H1 (cell line): Measurements from ENCODE around the gene HKDC1. TPM values are rescaled to one million over a fixed set of nuclear protein-coding genes. Genes with fewer than 3 reads are reported as not detected.

Experiments used
- CTCF ChIA-PET: fragments of 300-600 bp; sonication (Branson Sonifier 250); formaldehyde crosslinking; loops from one replicate; lab custom pipeline; 2021; ENCODE audit not compliant: partially characterized antibody; lab: Charles Lee
- POLR2A ChIA-PET: fragments of 300-600 bp; sonication (Branson Sonifier 250); formaldehyde crosslinking; loops from one replicate; lab custom pipeline; 2021; ENCODE audit warnings: inconsistent platforms; ENCODE audit not compliant: partially characterized antibody; lab: Charles Lee
- DNase-seq, 2 experiments: peaks; one replicate each; pipeline versions ENCODE4 v3.0.0 to v3.0.0-alpha.2; 2010 to 2022; ENCODE audit warnings: low spot score in 2 of 2, low read depth in 1 of 2, mixed read lengths in 1 of 2
- FAIRE-seq: peaks from 2 replicates; lab custom pipeline; 2011; peaks lifted over from hg19 to GRCh38; lab: Jason Lieb, UNC
- H2AFZ ChIP-seq: 2 replicates; pipeline ENCODE4 v1.8.1; 2012; ENCODE audit warnings: low read length, inconsistent platforms
- H2AK5ac ChIP-seq: 2 replicates; pipeline ENCODE4 v1.6.1; 2013; ENCODE audit warnings: low read depth, low read length
- H2BK120ac ChIP-seq: replicated peaks from 2 replicates; pipeline ENCODE3; 2013; ENCODE audit warnings: low read depth, low read length, inconsistent platforms
- H2BK12ac ChIP-seq: 2 replicates; pipeline ENCODE4 v1.6.1; 2013; ENCODE audit warnings: low read depth, low read length
- H2BK15ac ChIP-seq: 2 replicates; pipeline ENCODE4 v1.6.1; 2013; ENCODE audit warnings: low read length
- H2BK20ac ChIP-seq: 2 replicates; pipeline ENCODE4 v1.6.1; 2013; ENCODE audit warnings: low read length
- H2BK5ac ChIP-seq: 2 replicates; pipeline ENCODE4 v1.6.1; 2013; ENCODE audit warnings: low read depth, low read length
- H3K14ac ChIP-seq: 2 replicates; pipeline ENCODE4 v1.6.1; 2013; ENCODE audit warnings: inconsistent platforms; ENCODE audit not compliant: insufficient read length
- H3K18ac ChIP-seq: 2 replicates; pipeline ENCODE4 v1.6.1; 2013; ENCODE audit warnings: low read length; ENCODE audit errors: extremely low read depth
- H3K23ac ChIP-seq: 2 replicates; pipeline ENCODE4 v1.6.1; 2013; ENCODE audit warnings: inconsistent platforms; ENCODE audit not compliant: insufficient read length
- H3K23me2 ChIP-seq: 2 replicates; pipeline ENCODE4 v1.6.1; 2013; ENCODE audit warnings: low read depth, low read length
- H3K27ac ChIP-seq: 2 replicates; pipeline ENCODE4 v1.6.1; 2011; ENCODE audit warnings: low read depth, low read length, inconsistent platforms
- H3K27me3 ChIP-seq, 4 experiments: replicated peaks in 1 of 4; 1 replicate in 1 of 4; 2 replicates in 3 of 4; pipeline versions ENCODE4 v1.6.1 to v1.8.1; 2011 to 2013; ENCODE audit warnings: low read length in 3 of 4, mild to moderate bottlenecking in 3 of 4, inconsistent platforms in 2 of 4, mixed read lengths in 2 of 4, moderate library complexity in 1 of 4; ENCODE audit not compliant: control insufficient read depth in 3 of 4, insufficient read depth in 3 of 4; ENCODE audit errors: extremely low read depth in 1 of 4
- H3K36me3 ChIP-seq, 4 experiments: 2 replicates each; pipeline versions ENCODE4 v1.6.1 to v1.8.1; 2011 to 2013; ENCODE audit warnings: mild to moderate bottlenecking in 4 of 4, low read length in 3 of 4, moderate library complexity in 2 of 4, control low read depth in 1 of 4, inconsistent platforms in 1 of 4; ENCODE audit not compliant: insufficient read depth in 4 of 4, control insufficient read depth in 2 of 4
- H3K4ac ChIP-seq: replicated peaks from 2 replicates; pipeline ENCODE3; 2013; ENCODE audit warnings: low read length, low read depth, mixed read lengths, inconsistent platforms; ENCODE audit not compliant: insufficient read length
- H3K4me1 ChIP-seq, 4 experiments: replicated peaks in 1 of 4; 1 replicate in 1 of 4; 2 replicates in 3 of 4; pipeline versions ENCODE4 v1.6.1 to v1.8.1; 2011 to 2013; ENCODE audit warnings: low read length in 3 of 4, inconsistent platforms in 2 of 4, mixed read lengths in 1 of 4; ENCODE audit not compliant: insufficient read depth in 4 of 4, control insufficient read depth in 3 of 4
- H3K4me2 ChIP-seq, 2 experiments: 2 replicates each; pipeline versions ENCODE4 v1.6.1 to v1.8.1; 2011 to 2013; ENCODE audit warnings: low read depth in 2 of 2, low read length in 2 of 2, control low read depth in 1 of 2, inconsistent platforms in 1 of 2, mild to moderate bottlenecking in 1 of 2; ENCODE audit not compliant: insufficient read depth in 1 of 2
- H3K4me3 ChIP-seq, 4 experiments: fragments of 200-600, 300-600 bp in 1 of 4; sonication (generic), shearing (Covaris generic), sonication (Bioruptor Twin) in 1 of 4; 2 replicates each; pipeline versions ENCODE4 v1.5.1 to v1.8.1; 2011 to 2016; ENCODE audit warnings: low read length in 4 of 4, low read depth in 3 of 4, control low read depth in 2 of 4, inconsistent platforms in 2 of 4, mild to moderate bottlenecking in 2 of 4, mixed read lengths in 1 of 4, moderate library complexity in 1 of 4; ENCODE audit not compliant: insufficient read depth in 2 of 4; ENCODE audit errors: extremely low read depth in 1 of 4
- H3K56ac ChIP-seq: replicated peaks from 2 replicates; pipeline ENCODE3; 2013; ENCODE audit warnings: low read depth, mild to moderate bottlenecking, mixed read lengths, low read length, inconsistent platforms; ENCODE audit not compliant: insufficient read length
- H3K79me1 ChIP-seq: 2 replicates; pipeline ENCODE4 v1.6.1; 2013; ENCODE audit warnings: low read depth, low read length, control low read depth
- H3K79me2 ChIP-seq, 2 experiments: 2 replicates each; pipeline versions ENCODE4 v1.6.1 to v1.8.1; 2012 to 2013; ENCODE audit warnings: low read length in 2 of 2, mild to moderate bottlenecking in 2 of 2, inconsistent platforms in 1 of 2; ENCODE audit not compliant: insufficient read depth in 2 of 2, control insufficient read depth in 1 of 2
- H3K9ac ChIP-seq, 4 experiments: replicated peaks in 1 of 4; 1 replicate in 1 of 4; 2 replicates in 3 of 4; pipeline versions ENCODE4 v1.6.1 to v1.8.1; 2011 to 2013; ENCODE audit warnings: low read depth in 3 of 4, low read length in 3 of 4, control low read depth in 2 of 4, mild to moderate bottlenecking in 2 of 4, moderate library complexity in 2 of 4, inconsistent platforms in 1 of 4; ENCODE audit errors: extremely low read depth in 1 of 4
- H3K9me3 ChIP-seq, 2 experiments: 2 replicates each; pipeline versions ENCODE4 v1.6.1 to v1.8.1; 2012 to 2013; ENCODE audit warnings: mild to moderate bottlenecking in 2 of 2, moderate library complexity in 2 of 2, control low read depth in 1 of 2, inconsistent platforms in 1 of 2, low read depth in 1 of 2, low read length in 1 of 2, mixed read lengths in 1 of 2; ENCODE audit not compliant: insufficient read depth in 2 of 2
- H4K20me1 ChIP-seq, 2 experiments: replicated peaks in 1 of 2; 2 replicates each; pipeline versions ENCODE3 to v1.8.1; 2011 to 2013; ENCODE audit warnings: inconsistent platforms in 2 of 2, low read length in 2 of 2, mild to moderate bottlenecking in 1 of 2; ENCODE audit not compliant: insufficient read depth in 2 of 2, control insufficient read depth in 1 of 2
- H4K5ac ChIP-seq: 2 replicates; pipeline ENCODE4 v1.6.1; 2013; ENCODE audit warnings: low read length, low read depth, mixed read lengths, inconsistent platforms; ENCODE audit not compliant: insufficient read length
- H4K8ac ChIP-seq: 2 replicates; pipeline ENCODE4 v1.8.0; 2013; ENCODE audit warnings: mild to moderate bottlenecking, moderate library complexity, low read length, inconsistent platforms; ENCODE audit not compliant: insufficient read depth; ENCODE audit errors: extremely low read depth
- H4K91ac ChIP-seq: replicated peaks from 2 replicates; pipeline ENCODE3; 2013; ENCODE audit warnings: low read length, mixed read lengths, inconsistent platforms; ENCODE audit not compliant: insufficient read length
- ATF2 ChIP-seq: IDR thresholded peaks from 2 replicates; pipeline ENCODE4 v1.6.1; 2012; ENCODE audit warnings: low read length, inconsistent platforms
- CTBP2 ChIP-seq: IDR thresholded peaks from 2 replicates; pipeline ENCODE4 v1.7.0; 2011; ENCODE audit warnings: borderline replicate concordance, mild to moderate bottlenecking, moderate library complexity, mixed read lengths, low read length; ENCODE audit not compliant: insufficient read depth, insufficient read length
- TBP ChIP-seq: IDR thresholded peaks from 2 replicates; pipeline ENCODE4 v1.6.1; 2011; ENCODE audit warnings: low read depth, low read length, improper control_type of control experiment
- WGBS, 2 experiments: shearing (Covaris generic) in 1 of 2; methylation state at CpG; one replicate each; pipeline versions ENCODE4 v1.1.6 to v1.1.7; 2013 to 2015; ENCODE audit warnings: low lambda C conversion rate in 2 of 2, mixed read lengths in 2 of 2, inconsistent platforms in 1 of 2, low coverage in 1 of 2, missing lambda C conversion rate in 1 of 2; ENCODE audit not compliant: insufficient replicate concordance in 2 of 2, insufficient coverage in 1 of 2, insufficient read length in 1 of 2; ENCODE audit errors: extremely low coverage in 1 of 2, missing lambda C conversion rate in 1 of 2; 5-methylcytosine and 5-hydroxymethylcytosine counted together
- polyA plus RNA-seq, 7 experiments: library from polyadenylated mRNA; depleted of rRNA in 3 of 7; stranded (reverse) in 5 of 7; unstranded in 2 of 7; fragments of >200 nt in 5 of 7; fragments of 200-250 nt in 2 of 7; gene quantifications; 1 replicate in 5 of 7; 2 replicates in 1 of 7; 4 replicates in 1 of 7; pipeline versions ENCODE4 v1.2.1 to v1.2.3, GENCODE V29; 2011 to 2013; ENCODE audit warnings: missing spikeins in 2 of 7, mixed read lengths in 2 of 7
- total RNA-seq: library from RNA; stranded (reverse); fragmentation: NEBNext Ultra II Directional; extraction: Animal tissue kit (Norgen Biotek cat#: 25700); gene quantifications from 2 replicates; pipeline ENCODE4 v1.2.1, GENCODE V29; 2021

The HKDC1 gene
- total and polyA plus RNA-seq, 2 of the 8 experiments (the other 6 are each of a cell fraction or from before 2014, with no cell fraction given), result 0.12 to 0.78 TPM

DNA sequence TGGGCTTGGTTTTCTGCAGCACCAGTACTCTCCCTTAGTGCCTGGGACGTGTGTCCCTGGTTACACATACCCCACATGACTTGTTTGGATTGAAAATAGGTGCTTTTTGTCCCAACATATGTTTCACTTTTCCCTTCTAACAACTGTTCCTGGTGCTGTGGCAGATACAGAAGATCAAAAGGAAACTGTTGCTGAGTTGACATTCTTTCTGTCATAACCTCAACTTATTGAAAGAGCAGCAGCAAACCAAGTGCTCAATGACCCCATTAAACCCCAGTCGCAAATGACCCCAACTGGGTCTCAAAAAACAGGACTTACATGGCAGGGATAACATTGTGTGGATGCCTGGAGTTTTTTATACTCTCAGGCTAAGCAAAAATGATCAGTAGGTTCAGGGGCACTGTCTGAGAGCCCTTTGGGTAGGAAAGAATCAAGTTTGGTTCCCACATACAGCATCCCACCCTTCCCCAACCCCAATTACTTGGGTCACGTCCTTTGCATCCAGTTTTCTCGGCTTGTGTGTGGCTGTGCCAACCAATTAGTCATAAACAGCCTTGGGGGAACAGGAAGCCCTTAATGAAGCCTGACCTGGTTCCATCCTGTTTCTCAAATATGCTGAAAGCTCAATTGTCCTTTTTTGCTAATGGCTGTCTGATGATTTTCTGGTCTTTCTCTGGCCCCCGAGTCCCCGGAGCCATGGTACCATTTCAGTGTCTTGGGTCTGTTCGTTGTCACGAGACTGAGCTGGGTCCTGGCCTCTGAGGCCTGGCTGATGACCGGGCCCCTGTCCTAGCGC, 4.9 kb downstream of the HKDC1 start:
- Histone ChIP-seq H3K36me3 (no peaks in the 10 kb centered on the region), H3K18ac (no peak overlapping the region), H2AFZ (no peak overlapping the region), H4K91ac (no peak overlapping the region), H3K4me2 (no peak overlapping the region), H3K79me1 (no peaks in the 10 kb centered on the region), H2BK20ac (no peak overlapping the region), H2BK12ac (no peak overlapping the region), H3K27me3 (no peaks in the 10 kb centered on the region), H3K9ac (no peak overlapping the region; a peak in 1 of 7 replicates), H3K27ac (no peak overlapping the region), H2BK15ac (no peak overlapping the region), H3K4ac (no peak overlapping the region), H3K9me3 (no peaks in the 10 kb centered on the region), H4K8ac (no peak overlapping the region), H4K5ac (no peak overlapping the region), H4K20me1 (no peaks in the 10 kb centered on the region), H2BK5ac (no peak overlapping the region), H2BK120ac (no peak overlapping the region), H3K79me2 (no peaks in the 10 kb centered on the region), H3K4me1 (peaks cover 4 to 9% (median 5%) of the 10 kb centered on the region in 4 experiments), H3K4me3 (no peak overlapping the region), H3K23ac (no peak overlapping the region), H3K23me2 (no peaks in the 10 kb centered on the region), H2AK5ac (no peak overlapping the region), H3K14ac (no peak overlapping the region), H3K56ac (no peak overlapping the region)
- FAIRE-seq (no peak), DNase-seq (no peak)
- CTCF ChIA-PET, result interaction anchor here (0.5 to 2.3 kb wide), 10 partner anchors 8 to 189 kb away, joined by 3 to 8 read pairs (median 3); no protein-coding TSS in a partner anchor
- TF ChIP-seq CTBP2, result no peak
- TF ChIP-seq ATF2, result no peak
- no peak for TF ChIP-seq TBP
- POLR2A ChIA-PET, result interaction anchor here (0.6 kb wide), 1 partner anchor 210 kb away, joined by 3 read pairs; no protein-coding TSS in a partner anchor
- 92% methylated on average over 10 of the region's 10 CpGs; no CpG with 5 or more reads in 1 of the 2 experiments for WGBS, 2 experiments
